Stimulated activated CD4-positive, alpha-beta T cell treated with anti-CD3 and anti-CD28 coated beads, TNF-alpha, amount 100 ng/mL, for 4 hours (primary cell): ENCODE data around the gene HDHD5.

Experiments
- DNase-seq, 3 experiments: peaks; one replicate each; pipeline ENCODE4 v3.0.0-alpha.2; 2020; ENCODE audit warnings: low read depth in 3 of 3

The HDHD5 gene

DNA sequence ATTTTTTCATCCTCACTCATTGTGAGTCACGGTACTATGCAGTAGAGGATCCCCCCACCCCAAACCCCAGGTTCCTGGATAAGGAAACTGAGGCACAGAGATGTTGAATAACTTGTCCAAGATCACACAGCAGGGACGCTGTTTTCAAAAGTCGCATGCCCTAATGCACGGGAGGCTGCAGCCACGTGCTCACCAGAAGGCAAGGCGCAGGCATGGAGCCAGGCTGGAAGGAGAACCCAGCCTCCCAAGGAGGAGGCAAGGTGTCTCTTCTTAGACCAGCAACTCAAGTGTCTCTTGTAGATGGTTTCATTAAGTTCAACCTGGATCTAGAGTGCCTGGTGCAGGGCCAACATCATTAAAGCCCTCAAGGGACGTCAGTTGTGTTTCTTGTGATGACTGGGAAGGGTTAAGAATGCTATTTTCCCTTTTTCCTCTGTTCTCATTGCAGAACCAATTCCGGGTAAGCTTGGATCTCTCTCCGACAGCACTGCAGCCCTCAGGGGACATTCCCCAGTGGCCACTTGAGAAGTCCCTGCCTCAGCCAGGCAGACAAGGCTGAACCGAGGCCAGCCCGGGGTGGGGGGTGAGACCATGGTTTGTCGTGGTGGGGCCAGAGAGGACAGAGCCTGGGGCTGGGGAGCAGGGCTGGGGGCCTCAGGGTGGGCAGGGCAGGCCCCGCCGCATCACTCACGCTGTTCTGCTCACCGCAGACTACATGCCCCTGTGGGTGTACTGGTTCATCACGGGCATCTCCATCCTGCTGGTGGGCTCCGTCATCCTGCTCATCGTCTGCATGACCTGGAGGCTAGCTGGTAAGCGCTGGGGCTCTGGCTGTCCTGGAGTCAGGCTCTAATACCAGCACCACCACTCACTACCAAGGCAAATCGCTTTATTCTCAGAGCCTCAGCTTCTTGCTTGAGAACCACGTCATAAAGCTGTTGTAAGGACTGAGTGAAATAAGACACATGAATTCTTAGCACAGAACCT, 53.6 kb downstream of the HDHD5 start:
- DNase-seq, result no peak

DNA sequence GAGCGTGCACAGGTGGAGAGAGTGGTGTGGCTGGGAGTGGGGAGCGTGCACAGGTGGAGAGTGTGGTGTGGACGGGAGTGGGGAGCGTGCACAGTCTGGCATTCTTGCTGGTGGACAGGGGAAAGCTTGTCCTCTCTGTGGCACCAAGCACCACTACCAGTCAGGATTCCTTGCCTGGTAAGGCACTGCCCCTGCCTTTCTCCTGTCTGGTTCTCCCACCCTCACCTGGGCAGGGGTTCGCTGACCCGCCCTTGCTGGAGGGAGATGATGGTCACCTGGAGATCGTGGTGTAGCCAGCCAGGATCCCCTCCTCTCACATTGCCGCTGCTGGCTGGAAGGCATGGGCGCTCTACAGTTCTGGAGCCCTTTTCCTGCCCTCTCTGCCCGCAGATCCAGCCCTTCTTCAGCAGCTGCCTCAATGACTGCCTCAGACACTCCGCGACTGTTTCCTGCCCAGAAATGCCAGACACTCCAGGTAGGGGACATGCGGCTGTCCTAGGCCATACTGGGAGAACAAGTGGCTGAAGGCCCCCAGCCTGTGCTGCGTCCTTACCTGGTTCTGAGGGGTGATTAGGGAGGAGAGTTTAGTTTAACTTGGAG, 54.6 kb downstream of the HDHD5 start:
- no peak for DNase-seq

DNA sequence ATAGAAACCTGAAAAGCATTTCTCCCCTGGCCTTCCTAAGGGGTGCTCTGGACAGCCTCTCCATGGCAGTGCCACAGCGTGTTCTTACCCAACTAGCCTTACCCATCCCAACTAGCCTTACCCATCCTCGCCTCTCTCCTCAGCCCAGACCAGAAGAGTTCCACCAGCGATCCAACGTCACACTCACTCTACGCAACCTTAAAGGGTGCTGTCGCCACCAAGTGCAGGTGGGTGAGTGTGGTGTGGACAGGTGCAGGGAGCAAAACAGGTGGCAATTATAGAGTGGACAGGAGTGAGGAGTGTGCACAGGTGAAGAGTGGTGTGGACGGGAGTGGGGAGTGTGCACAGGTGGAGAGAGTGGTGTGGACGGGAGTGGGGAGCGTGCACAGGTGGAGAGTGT, 55.7 kb downstream of the HDHD5 start:
- DNase-seq, result no peak

DNA sequence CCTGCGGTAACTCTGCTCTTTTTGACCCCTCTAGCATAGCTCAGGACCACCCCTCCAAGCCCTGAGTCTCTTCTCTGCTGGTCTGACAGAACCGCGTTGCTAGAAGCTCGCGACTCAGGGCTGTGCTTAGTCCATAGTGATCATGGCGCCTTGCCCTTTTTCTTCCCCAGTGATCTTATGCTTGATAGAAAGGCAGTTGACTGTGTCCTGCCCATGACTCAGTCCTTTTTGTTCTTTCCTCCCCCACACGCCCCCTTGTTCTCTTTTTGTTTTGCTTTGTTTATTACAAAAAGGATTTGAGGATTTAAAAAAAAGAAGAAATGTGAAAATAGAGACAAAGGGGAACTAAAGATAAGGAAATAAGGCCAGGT, 56.8 kb downstream of the HDHD5 start:
- DNase-seq, result no peak

DNA sequence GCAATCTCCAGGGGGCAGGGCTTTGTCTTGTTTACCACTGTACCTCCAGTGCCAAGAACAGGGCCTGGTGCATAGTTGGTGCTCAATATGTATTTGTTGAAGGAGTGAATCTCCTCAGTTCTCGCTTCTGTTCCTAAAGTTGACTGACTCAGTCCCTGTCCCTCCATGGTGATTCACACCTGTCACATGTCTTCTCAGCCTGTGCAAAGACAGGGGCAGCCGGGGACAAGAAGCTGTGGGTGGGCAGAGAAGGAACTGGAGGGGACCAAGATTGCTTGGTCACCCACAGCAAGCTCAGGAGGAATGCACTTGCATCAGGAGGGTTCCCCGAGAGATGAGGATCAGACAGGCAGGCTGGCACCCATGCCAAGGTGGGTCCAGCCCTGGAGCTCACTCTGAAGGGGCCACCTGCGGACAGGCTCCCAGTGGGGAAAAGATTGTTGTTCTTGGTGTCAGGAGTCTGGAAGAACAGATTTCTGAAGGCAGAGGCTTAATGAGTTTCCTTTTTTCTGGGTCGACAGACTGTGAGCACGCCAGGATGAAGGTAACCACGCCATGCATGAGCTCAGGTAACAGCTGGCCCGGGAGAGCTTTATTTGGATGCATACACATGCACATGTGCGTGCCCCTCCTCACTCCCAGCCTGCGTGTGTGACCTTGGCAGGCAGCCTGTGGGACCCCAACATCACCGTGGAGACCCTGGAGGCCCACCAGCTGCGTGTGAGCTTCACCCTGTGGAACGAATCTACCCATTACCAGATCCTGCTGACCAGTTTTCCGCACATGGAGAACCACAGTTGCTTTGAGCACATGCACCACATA, 57.4 kb downstream of the HDHD5 start:
- no peak for DNase-seq

DNA sequence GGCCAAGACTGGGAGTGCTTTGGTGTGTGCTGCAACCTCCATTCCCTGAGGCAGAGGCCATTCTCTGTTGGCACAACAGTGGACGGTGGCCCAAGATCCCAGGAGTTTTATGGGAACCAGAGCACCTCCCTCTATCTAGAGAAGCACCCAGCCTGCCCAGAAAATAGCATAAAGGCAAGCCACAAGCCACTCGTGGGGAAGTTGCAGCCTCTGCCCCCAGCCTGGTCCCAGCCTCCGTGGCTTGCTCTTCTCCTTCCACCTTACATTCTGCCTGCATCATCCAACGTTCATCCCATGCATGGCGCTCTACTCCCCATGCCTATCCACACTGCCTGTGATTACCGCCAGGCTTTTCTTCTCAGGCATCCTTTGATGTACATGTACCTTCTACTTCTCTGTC, 58.5 kb downstream of the HDHD5 start:
- DNase-seq, result no peak

DNA sequence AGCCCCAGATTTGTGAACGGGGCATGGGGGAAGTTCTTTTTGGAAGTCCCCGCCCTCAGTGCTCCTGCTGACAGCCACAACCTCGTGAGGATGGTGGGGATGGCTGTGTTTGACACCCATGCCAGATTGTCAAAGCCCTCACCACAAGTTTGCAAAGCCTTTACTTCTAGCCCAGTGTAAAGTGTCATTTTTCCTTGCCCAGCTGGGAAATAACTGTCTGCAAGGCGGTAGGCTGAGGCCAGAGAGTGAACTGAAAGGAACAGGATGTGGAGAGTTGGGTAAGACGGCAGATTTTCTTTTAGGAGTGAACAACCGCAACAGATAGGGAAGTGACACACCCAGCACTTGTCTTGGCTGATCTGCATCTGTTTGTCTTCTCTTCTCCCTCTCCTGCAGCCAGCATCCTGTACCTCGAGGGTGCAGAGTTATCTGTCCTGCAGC, 60.7 kb downstream of the HDHD5 start:
- no peak for DNase-seq

DNA sequence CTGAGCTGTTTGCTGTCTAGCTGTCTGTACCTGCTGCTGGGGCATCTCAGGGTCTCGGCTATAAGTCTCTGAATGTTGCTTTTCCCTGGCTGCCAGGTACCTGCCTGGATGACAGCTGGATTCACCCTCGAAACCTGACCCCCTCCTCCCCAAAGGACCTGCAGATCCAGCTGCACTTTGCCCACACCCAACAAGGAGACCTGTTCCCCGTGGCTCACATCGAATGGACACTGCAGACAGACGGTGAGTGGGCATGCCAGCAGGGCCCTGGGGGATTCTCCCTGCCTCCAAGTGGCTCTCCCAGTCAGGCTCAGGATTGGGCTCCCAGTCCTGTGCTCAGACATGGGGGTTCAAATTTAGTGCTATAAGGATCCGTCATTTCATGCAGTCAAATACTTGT, 61.4 kb downstream of the HDHD5 start:
- no peak for DNase-seq

DNA sequence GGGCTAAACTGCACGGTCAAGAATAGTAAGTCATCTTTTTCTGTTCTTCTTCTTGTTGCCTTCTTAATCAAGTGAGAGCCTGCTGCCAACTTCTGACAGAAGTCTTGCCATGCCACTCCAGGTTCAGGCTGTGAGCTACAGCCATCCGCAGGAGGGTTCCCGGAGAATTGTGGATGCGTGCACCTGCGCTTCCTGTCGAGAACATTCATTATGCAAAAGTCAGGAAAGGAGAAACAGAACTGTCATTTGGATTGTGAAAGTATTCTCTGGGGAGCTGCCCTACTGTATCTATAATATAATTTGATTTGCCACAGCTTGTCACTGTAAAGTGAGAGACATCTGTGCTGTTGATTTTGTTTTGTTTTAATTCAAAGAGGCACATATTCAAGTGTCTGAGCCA, 62.0 kb downstream of the HDHD5 start:
- no peak for DNase-seq

DNA sequence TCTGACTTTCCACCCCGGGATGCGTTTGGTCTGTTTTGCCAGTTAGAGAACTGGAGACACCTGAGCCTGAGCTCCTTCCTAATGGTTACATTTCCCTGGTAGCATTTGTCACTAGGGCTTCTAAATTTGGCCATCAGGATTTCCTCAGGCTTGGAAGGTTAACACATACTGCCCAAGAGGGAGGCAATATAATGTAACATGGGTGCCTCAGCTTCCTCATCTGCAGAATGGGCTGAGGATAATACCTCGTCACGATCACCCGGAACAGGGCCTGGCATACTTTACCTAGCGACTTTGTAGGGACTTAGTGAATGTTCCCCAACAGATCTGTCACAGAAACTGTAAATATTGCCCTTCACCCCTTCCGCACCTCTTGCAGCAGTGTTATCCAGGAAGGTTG, 63.0 kb downstream of the HDHD5 start:
- DNase-seq, result no peak

DNA sequence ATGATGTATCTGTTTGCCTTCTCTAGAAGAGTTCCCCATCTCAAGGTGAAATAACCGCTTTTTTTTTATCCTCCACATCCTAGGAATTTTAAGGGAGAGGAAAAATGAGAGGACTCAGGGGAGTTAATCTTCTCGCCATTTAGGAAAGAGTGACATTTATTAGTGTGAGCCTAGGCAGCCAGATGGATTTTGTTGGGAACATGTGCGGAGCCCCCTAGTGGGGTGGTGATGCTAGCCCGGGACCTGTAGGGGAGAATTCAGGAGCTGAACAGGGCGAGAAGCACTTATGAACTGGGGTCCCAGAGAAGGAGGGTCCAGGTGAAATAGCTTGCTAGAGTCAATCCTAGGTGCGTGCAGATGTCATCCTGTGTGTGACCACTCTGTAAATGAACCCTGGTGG, 63.5 kb downstream of the HDHD5 start:
- no peak for DNase-seq

DNA sequence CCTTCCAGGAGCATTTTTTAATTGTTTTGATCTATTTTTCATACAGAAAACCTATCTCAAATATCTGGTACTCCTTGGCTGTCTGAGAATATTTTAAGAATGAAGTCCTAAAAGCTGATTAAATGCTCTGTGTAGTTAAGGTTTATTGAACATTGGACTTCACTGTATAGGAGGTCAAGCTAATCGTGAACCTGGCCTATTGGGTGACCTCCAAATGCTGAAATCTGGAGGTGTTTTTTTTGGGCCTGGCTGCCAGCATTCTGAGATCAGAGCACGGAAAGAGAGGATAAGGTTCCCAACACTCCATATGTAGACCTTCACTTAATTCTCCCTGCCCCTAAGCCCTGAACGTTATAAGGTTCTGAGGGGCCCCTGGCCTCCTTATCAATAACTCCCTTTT, 66.0 kb downstream of the HDHD5 start:
- DNase-seq, result no peak

DNA sequence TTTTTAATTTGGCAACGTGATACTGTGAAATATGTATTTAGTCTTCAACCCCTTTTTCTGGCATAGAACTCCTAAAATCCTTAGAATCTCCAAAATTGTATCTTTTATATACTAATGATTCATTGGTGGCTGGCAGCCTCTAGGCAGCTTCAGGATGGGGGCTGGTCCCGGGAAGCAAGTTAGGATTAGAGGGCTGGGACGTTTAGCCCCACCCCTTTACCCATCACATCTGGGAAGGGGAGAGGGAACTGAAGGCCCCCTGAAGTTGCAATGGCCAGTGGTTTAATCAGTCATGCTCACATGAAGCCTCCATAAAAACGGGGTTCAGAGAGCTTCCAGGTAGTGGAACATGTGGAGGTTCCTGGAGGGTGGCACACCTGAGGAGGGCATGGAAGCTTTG, 67.2 kb downstream of the HDHD5 start:
- no peak for DNase-seq

DNA sequence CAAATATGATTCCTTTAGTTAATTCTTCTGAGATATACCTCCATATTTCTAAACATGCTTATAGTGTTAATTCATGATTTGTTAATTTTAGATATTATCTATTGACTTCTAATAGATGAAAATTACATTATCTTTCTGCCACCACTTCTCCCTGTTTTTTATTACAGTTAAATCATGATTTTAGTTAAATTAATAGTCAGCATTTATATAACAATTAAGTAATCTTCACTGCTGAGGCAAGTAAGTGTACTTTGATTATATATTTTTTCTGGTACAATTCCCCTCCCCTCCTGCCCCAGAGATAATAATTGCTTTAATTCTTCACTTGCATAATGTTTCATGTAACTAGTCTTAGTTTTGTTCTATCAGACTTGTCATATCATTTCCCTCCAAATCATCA, 68.5 kb downstream of the HDHD5 start:
- no peak for DNase-seq
